Measurements from ENCODE around the gene HOXD11. TPM values are rescaled to one million over a fixed set of nuclear protein-coding genes. Genes with fewer than 3 reads are reported as not detected.
A peak's percentile ranks its signal among the peaks of the same experiment; 100 is the strongest.

The HOXD11 gene
- total RNA-seq, result 1 to 10 TPM in 1 of 2 donors, under 1 TPM in 1; 0.32 to 5.3 TPM
- long read RNA-seq, donor 1, result 0 reads
- long read RNA-seq, donor 2, partial matches to known transcripts, result 1 of 3 reads
- long read RNA-seq, donor 2, other reads (novel, unspliced or antisense), result 2 of 3 reads

GRCh38 chr2:176106581-176107539 lies at the start of gene HOXD11:
Gene HOXD11 (plus strand): TSS chr2:176107280. CDS start chr2:176107356, 76 bp downstream.
- peak; percentile 83 for DNase-seq (ENCODE audit: low spot score)
- intact Hi-C loops (cut with DNase I), result no loop called here

- intact Hi-C loops (cut with DNase I), result no loop called here
- no peak for DNase-seq (ENCODE audit: low spot score)
These were observed 43.1 kb upstream of the HOXD11 start for GRCh38 chr2:176063958-176064357.

- no peak for DNase-seq (ENCODE audit: low spot score)
- intact Hi-C loops (cut with DNase I), result no loop called here
These were observed 40.2 kb upstream of the HOXD11 start for GRCh38 chr2:176066645-176067588.

- intact Hi-C loops (cut with DNase I), result no loop called here
- no peak for DNase-seq (ENCODE audit: low spot score)
These were observed 39.3 kb upstream of the HOXD11 start for GRCh38 chr2:176067589-176068418.

- no peak for DNase-seq (ENCODE audit: low spot score)
- intact Hi-C loops (cut with DNase I), result no loop called here
These were observed 38.7 kb upstream of the HOXD11 start for GRCh38 chr2:176068419-176068832.

GRCh38 chr2:176071330-176072291 lies 35.5 kb upstream of the HOXD11 start:
- intact Hi-C loops (cut with DNase I), result no loop called here
- no peak for DNase-seq (ENCODE audit: low spot score)

GRCh38 chr2:176072292-176072669 lies 34.8 kb upstream of the HOXD11 start:
- intact Hi-C loops (cut with DNase I), result no loop called here
- DNase-seq (ENCODE audit: low spot score), result no peak

- DNase-seq (ENCODE audit: low spot score), result no peak
- intact Hi-C loops (cut with DNase I), result no loop called here
These were observed 33.9 kb upstream of the HOXD11 start for GRCh38 chr2:176072951-176073904.

- DNase-seq (ENCODE audit: low spot score), result no peak
- intact Hi-C loops (cut with DNase I), result no loop called here
These were observed 32.1 kb upstream of the HOXD11 start for GRCh38 chr2:176074919-176075425.

GRCh38 chr2:176075481-176075880 lies 31.6 kb upstream of the HOXD11 start:
- DNase-seq (ENCODE audit: low spot score), result no peak
- intact Hi-C loops (cut with DNase I), result no loop called here

GRCh38 chr2:176076063-176076462 lies 31.0 kb upstream of the HOXD11 start:
- DNase-seq (ENCODE audit: low spot score), result no peak
- intact Hi-C loops (cut with DNase I), result no loop called here

GRCh38 chr2:176076796-176077195 lies 30.3 kb upstream of the HOXD11 start:
- intact Hi-C loops (cut with DNase I), result no loop called here

GRCh38 chr2:176078541-176079284 lies 28.4 kb upstream of the HOXD11 start:
- no peak for DNase-seq (ENCODE audit: low spot score)
- intact Hi-C loops (cut with DNase I), result no loop called here

More at GRCh38 chr2:176076796-176077195, 30.3 kb upstream of the HOXD11 start:
- no peak for DNase-seq (ENCODE audit: low spot score)

GRCh38 chr2:176079285-176079830 lies 27.7 kb upstream of the HOXD11 start:
- intact Hi-C loops (cut with DNase I), result no loop called here
- no peak for DNase-seq (ENCODE audit: low spot score)

- no peak for DNase-seq (ENCODE audit: low spot score)
- intact Hi-C loops (cut with DNase I), result loop anchor here in 1 of 2 donors (10.0 kb wide), 1 partner anchor 395 kb away; no protein-coding TSS in a partner anchor
These were observed 27.1 kb upstream of the HOXD11 start for GRCh38 chr2:176079831-176080539.

All from posterior vena cava (tissue), 2 donors.